Measurements from ENCODE around the gene JPT1. TPM values are rescaled to one million over a fixed set of nuclear protein-coding genes. Genes with fewer than 3 reads are reported as not detected.
"Not testable (repeated sequence)": the region's sequence is repeated elsewhere in the genome, so short reads cannot be mapped to it uniquely, and the experiment has no call there.

The JPT1 gene
- total RNA-seq, 4 donors from 2014 or later = 3.6 to 46.8 (median 11.6) TPM

DNA sequence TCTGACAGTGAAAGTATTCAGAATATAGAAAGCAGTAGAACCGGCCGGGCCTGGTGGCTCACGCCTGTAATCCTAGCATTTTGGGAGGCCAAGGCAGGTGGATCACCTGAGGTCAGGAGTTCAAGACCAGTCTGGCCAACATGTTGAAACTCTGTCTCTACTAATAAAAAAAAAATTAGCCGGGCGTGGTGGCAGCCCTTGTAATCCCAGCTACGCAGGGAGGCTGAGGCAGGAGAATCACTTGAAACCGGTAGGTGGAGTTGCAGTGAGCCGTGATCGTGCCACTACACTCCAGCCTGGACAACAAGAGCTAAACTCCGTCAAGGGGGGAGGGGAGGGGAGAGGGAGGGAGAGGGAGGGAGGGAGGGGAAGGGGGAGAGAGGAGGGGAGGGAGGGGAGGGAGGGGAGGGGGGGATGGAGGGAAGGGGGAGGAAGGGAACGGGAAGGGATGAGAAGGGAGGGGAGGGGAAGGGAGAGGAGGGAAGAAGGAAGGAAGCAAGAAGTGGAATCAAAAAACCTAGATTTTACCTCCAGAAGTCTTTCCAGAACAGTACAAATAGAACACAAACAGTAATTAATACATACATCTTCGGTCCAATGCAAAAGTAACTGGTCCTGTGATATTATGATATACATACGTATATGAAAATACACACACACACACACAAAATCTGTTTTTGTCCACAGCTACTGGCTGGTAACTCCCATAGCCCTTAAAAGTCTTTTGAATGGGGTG lies 11.9 kb downstream of the JPT1 start:
- TF ChIP-seq, protein P1, sequence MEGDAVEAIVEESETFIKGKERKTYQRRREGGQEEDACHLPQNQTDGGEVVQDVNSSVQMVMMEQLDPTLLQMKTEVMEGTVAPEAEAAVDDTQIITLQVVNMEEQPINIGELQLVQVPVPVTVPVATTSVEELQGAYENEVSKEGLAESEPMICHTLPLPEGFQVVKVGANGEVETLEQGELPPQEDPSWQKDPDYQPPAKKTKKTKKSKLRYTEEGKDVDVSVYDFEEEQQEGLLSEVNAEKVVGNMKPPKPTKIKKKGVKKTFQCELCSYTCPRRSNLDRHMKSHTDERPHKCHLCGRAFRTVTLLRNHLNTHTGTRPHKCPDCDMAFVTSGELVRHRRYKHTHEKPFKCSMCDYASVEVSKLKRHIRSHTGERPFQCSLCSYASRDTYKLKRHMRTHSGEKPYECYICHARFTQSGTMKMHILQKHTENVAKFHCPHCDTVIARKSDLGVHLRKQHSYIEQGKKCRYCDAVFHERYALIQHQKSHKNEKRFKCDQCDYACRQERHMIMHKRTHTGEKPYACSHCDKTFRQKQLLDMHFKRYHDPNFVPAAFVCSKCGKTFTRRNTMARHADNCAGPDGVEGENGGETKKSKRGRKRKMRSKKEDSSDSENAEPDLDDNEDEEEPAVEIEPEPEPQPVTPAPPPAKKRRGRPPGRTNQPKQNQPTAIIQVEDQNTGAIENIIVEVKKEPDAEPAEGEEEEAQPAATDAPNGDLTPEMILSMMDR (IDR thresholded peaks at IDR 0.05) = no peak
- TF ChIP-seq POLR2A (IDR thresholded peaks at IDR 0.05) = no peak
- Histone ChIP-seq H3K4me3 (no peak overlapping the region), H3K27me3 (no peaks in the 10 kb centered on the region), H3K9me3 (no peaks in the 10 kb centered on the region), H3K36me3 (no peaks in the 10 kb centered on the region), H3K4me1 (no peaks in the 10 kb centered on the region), H3K27ac (no peak overlapping the region)
- intact Hi-C loops (cut with DNase I; ENCODE audit: low total_unique reads) = no loop called here
- DNase-seq = no peak

GRCh38 chr17:75138519-75138918 lies 15.8 kb downstream of the JPT1 start:
- no peak for DNase-seq
- H3K4me1 ChIP-seq = no peaks in the 10 kb centered on the region
- no peaks in the 10 kb centered on the region for H3K9me3 ChIP-seq
- H3K27me3 ChIP-seq = no peaks in the 10 kb centered on the region
- no peak for TF ChIP-seq POLR2A (IDR thresholded peaks at IDR 0.05)
- TF ChIP-seq, protein P1 (IDR thresholded peaks at IDR 0.05) = no peak
- intact Hi-C loops (cut with DNase I; ENCODE audit: low total_unique reads) = no loop called here
- no peak overlapping the region for H3K27ac ChIP-seq
- H3K4me3 ChIP-seq = no peak overlapping the region
- H3K36me3 ChIP-seq = no peaks in the 10 kb centered on the region

DNA sequence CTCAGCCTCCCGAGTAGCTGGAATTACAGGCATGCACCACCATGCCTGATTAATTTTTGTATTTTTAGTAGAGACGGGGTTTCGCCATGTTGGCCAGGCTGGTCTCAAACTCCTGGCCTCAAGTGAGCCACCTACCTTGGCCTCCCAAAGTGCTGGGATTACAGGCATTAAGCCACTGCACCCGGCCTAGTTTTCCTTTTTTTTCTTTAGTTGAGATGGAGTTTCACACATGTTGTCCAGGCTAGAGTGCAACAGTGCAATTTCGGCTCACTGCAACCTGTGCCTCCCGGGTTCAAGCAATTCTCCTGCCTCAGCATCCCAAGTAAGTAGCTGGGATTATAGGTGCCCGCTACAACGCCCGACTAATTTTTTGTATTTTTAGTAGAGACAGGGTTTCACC lies 16.6 kb downstream of the JPT1 start:
- H3K4me1 ChIP-seq; DNase-seq; H3K4me3 ChIP-seq; H3K36me3 ChIP-seq; H3K27me3 ChIP-seq; H3K27ac ChIP-seq; H3K9me3 ChIP-seq; intact Hi-C loops (cut with DNase I; ENCODE audit: low total_unique reads): not testable (repeated sequence)

DNA sequence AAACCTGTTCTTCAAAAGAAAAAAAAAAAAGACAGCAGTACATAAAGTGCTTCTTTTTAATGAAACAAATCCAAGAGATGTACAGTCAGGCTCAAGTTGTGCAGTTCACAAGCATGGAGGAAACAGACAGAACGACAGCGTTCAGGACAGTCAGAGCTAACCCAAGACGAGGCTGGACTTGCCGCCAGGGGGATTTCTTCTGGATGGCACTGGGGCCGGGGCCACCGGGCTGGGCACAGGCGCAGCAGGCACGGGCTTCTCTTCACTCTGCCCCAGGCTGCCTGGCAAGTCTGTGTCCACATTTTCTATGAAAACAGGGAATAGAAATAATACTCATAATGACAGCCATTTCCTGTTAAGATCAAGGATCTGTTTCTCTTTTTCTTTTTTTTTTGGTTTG lies 18.4 kb downstream of the JPT1 start:
- DNase-seq = no peak
- intact Hi-C loops (cut with DNase I; ENCODE audit: low total_unique reads) = no loop called here
- H3K9me3 ChIP-seq = no peaks in the 10 kb centered on the region
- H3K27ac ChIP-seq = no peak overlapping the region
- H3K4me3 ChIP-seq = no peak overlapping the region
- H3K27me3 ChIP-seq = no peaks in the 10 kb centered on the region
- H3K36me3 ChIP-seq = no peaks in the 10 kb centered on the region
- H3K4me1 ChIP-seq = peaks cover 0 to 3% of the 10 kb centered on the region in 2 donors
- no peak for TF ChIP-seq POLR2A (IDR thresholded peaks at IDR 0.05)
- TF ChIP-seq, protein P1 (IDR thresholded peaks at IDR 0.05) = no peak

- intact Hi-C loops (cut with DNase I; ENCODE audit: low total_unique reads) = no loop called here
- no peaks in the 10 kb centered on the region for H3K36me3 ChIP-seq
- no peaks in the 10 kb centered on the region for H3K27me3 ChIP-seq
- no peak overlapping the region for H3K4me3 ChIP-seq
- DNase-seq = no peak
- no peak for TF ChIP-seq POLR2A (IDR thresholded peaks at IDR 0.05)
- TF ChIP-seq, protein P1 (IDR thresholded peaks at IDR 0.05) = no peak
- H3K9me3 ChIP-seq = no peaks in the 10 kb centered on the region
- H3K4me1 ChIP-seq = peaks cover 0 to 8% of the 10 kb centered on the region in 2 donors
- no peak overlapping the region for H3K27ac ChIP-seq
Measured at GRCh38 chr17:75135452-75135851, 18.9 kb downstream of the JPT1 start.

- H3K9me3 ChIP-seq; H3K27ac ChIP-seq; H3K4me3 ChIP-seq; intact Hi-C loops (cut with DNase I; ENCODE audit: low total_unique reads); H3K36me3 ChIP-seq; DNase-seq; H3K4me1 ChIP-seq; H3K27me3 ChIP-seq: not testable (repeated sequence)
Measured at GRCh38 chr17:75133607-75134347, 20.5 kb downstream of the JPT1 start.
